Stimulated activated CD8-positive, alpha-beta memory T cell treated with anti-CD3 and anti-CD28 coated beads, Interleukin-12 subunit alpha, Interleukin-12 subunit beta, amount 100 ng/mL, for 24 hours (primary cell): ENCODE measurements around the gene KANK3.
"Not testable (repeated sequence)": the region's sequence is repeated elsewhere in the genome, so short reads cannot be mapped to it uniquely, and the experiment has no call there.

Experiments used
- DNase-seq: peaks from one replicate; pipeline ENCODE4 v3.0.0-alpha.2; 2020; ENCODE audit errors: extremely low read depth

The KANK3 gene

GRCh38 chr19:8342684-8343482 lies at the start of gene KANK3:
Gene KANK3 (minus strand): TSS chr19:8343262. CDS start chr19:8337828, 5,434 bp downstream.
- DNase-seq: peak; percentile 82

GRCh38 chr19:8392017-8392591 lies 49.0 kb upstream of the KANK3 start:
- DNase-seq: no peak

GRCh38 chr19:8391198-8392016 lies 48.3 kb upstream of the KANK3 start:
- DNase-seq: no peak

GRCh38 chr19:8390617-8390981 lies 47.5 kb upstream of the KANK3 start:
- DNase-seq: peak; percentile 77

- DNase-seq: peak; percentile 94
These were observed 47.0 kb upstream of the KANK3 start, which contains the start of gene RAB11B for GRCh38 chr19:8389891-8390616. Gene RAB11B (plus strand): TSS chr19:8390360. CDS start chr19:8390417, 57 bp downstream.

GRCh38 chr19:8388612-8388958 lies 45.5 kb upstream of the KANK3 start:
- no peak for DNase-seq

- no peak for DNase-seq
These were observed 44.9 kb upstream of the KANK3 start for GRCh38 chr19:8387688-8388611.

- no peak for DNase-seq
These were observed 43.9 kb upstream of the KANK3 start for GRCh38 chr19:8386990-8387389.

- DNase-seq: not testable (repeated sequence)
These were observed 43.4 kb upstream of the KANK3 start for GRCh38 chr19:8386419-8386818.

- DNase-seq: not testable (repeated sequence)
These were observed 42.5 kb upstream of the KANK3 start for GRCh38 chr19:8385566-8385965.

- DNase-seq: not testable (repeated sequence)
These were observed 42.0 kb upstream of the KANK3 start for GRCh38 chr19:8385103-8385502.

GRCh38 chr19:8384569-8384968 lies 41.5 kb upstream of the KANK3 start:
- not testable (repeated sequence) for DNase-seq

GRCh38 chr19:8379156-8379891 lies 36.3 kb upstream of the KANK3 start:
- not testable (repeated sequence) for DNase-seq

- DNase-seq: no peak
These were observed 34.5 kb upstream of the KANK3 start for GRCh38 chr19:8377598-8377997.

- DNase-seq: not testable (repeated sequence)
These were observed 33.4 kb upstream of the KANK3 start for GRCh38 chr19:8376373-8376974.

GRCh38 chr19:8375766-8376165 lies 32.7 kb upstream of the KANK3 start:
- not testable (repeated sequence) for DNase-seq

GRCh38 chr19:8373867-8374813 lies 31.1 kb upstream of the KANK3 start:
- no peak for DNase-seq

- DNase-seq: no peak
These were observed 28.1 kb upstream of the KANK3 start for GRCh38 chr19:8371011-8371804.
